Endodermal cell (in vitro differentiated cells): ENCODE results near the gene ARL2BP. TPM values are rescaled to one million over a fixed set of nuclear protein-coding genes. Genes with fewer than 3 reads are reported as not detected.

ENCODE experiments used
- DNase-seq: peaks from one replicate; pipeline ENCODE4 v3.0.0-alpha.2; 2017
- H3K27ac ChIP-seq: 2 replicates; pipeline ENCODE4 v1.5.1; 2013; ENCODE audit warnings: mild to moderate bottlenecking, low read depth, low read length, moderate library complexity
- H3K27me3 ChIP-seq: 2 replicates; pipeline ENCODE4 v1.6.1; 2013; ENCODE audit warnings: mild to moderate bottlenecking, low read length, moderate library complexity; ENCODE audit not compliant: insufficient read depth, control insufficient read depth, poor library complexity, severe bottlenecking
- H3K36me3 ChIP-seq: 2 replicates; pipeline ENCODE4 v1.7.0; 2013; ENCODE audit warnings: mild to moderate bottlenecking, low read length, moderate library complexity; ENCODE audit not compliant: control insufficient read depth, insufficient read depth
- H3K4me1 ChIP-seq: one replicate; pipeline ENCODE4 v1.7.0; 2013; ENCODE audit warnings: low read length; ENCODE audit not compliant: control insufficient read depth, insufficient read depth
- H3K4me3 ChIP-seq: 2 replicates; pipeline ENCODE4 v1.5.1; 2013; ENCODE audit warnings: mild to moderate bottlenecking, low read length, moderate library complexity
- H3K9ac ChIP-seq: 2 replicates; pipeline ENCODE4 v1.6.1; 2013; ENCODE audit warnings: mild to moderate bottlenecking, low read length, moderate library complexity; ENCODE audit not compliant: poor library complexity, severe bottlenecking; ENCODE audit errors: extremely low read depth
- H3K9me3 ChIP-seq: 2 replicates; pipeline ENCODE4 v1.6.1; 2013; ENCODE audit warnings: mild to moderate bottlenecking, low read length, moderate library complexity; ENCODE audit not compliant: control insufficient read depth
- H3K27ac Mint-ChIP-seq: 2 replicates; pipeline ENCODE4 v1.8.0; 2020; ENCODE audit warnings: mixed read lengths
- H3K27me3 Mint-ChIP-seq: 2 replicates; pipeline ENCODE4 v1.8.0; 2021; ENCODE audit warnings: mild to moderate bottlenecking, mixed read lengths; ENCODE audit not compliant: insufficient read depth
- H3K36me3 Mint-ChIP-seq: 2 replicates; pipeline ENCODE4 v1.8.0; 2020; ENCODE audit warnings: low read depth, mixed read lengths
- H3K4me1 Mint-ChIP-seq: 2 replicates; pipeline ENCODE4 v1.8.0; 2020; ENCODE audit warnings: mixed read lengths
- H3K4me3 Mint-ChIP-seq: 2 replicates; pipeline ENCODE4 v1.8.0; 2020; ENCODE audit warnings: mild to moderate bottlenecking, moderate library complexity, mixed read lengths
- H3K9me3 Mint-ChIP-seq: 2 replicates; pipeline ENCODE4 v1.8.0; 2020; ENCODE audit warnings: mild to moderate bottlenecking, mixed read lengths
- CTCF ChIP-seq: fragments of 200-600 bp; sonication (generic); conservative IDR thresholded peaks from 2 replicates; pipeline ENCODE4 v1.5.0; 2021; ENCODE audit warnings: antibody characterized with exemption, mild to moderate bottlenecking
- WGBS, 2 experiments: methylation state at CpG; one replicate each; pipeline versions ENCODE4 v1.1.5 to v1.1.7; 2013; ENCODE audit warnings: missing lambda C conversion rate in 2 of 2, mixed read lengths in 1 of 2; ENCODE audit not compliant: insufficient coverage in 1 of 2, insufficient read length in 1 of 2; 5-methylcytosine and 5-hydroxymethylcytosine counted together
- total RNA-seq, 2 donors: library from RNA; stranded (reverse); fragmentation: NEBNext Ultra II Directional in 1 of 2; extraction: Animal tissue kit (Norgen Biotek cat#: 25700) in 1 of 2; gene quantifications; 2 replicates in 1 of 2; 3 replicates in 1 of 2; pipeline ENCODE4 v1.2.1, GENCODE V29; 2021

Gene ARL2BP
- total RNA-seq, 2 donors from 2014 or later, result 22.6 to 31.3 TPM

GRCh38 chr16:57299009-57299718 is 54.1 kb downstream of the ARL2BP start:
- Mint-ChIP-seq H3K4me3 (no peak overlapping the region), H3K36me3 (no peaks in the 10 kb centered on the region), H3K27me3 (peaks cover 15% of the 10 kb centered on the region), H3K27ac (no peak overlapping the region), H3K9me3 (no peaks in the 10 kb centered on the region), H3K4me1 (peaks cover 8% of the 10 kb centered on the region)
- H3K27ac ChIP-seq, result no peak overlapping the region
- WGBS, 2 experiments, result 26 to 53% methylated on average over 6 to 14 of the region's 14 CpGs
- H3K4me3 ChIP-seq, result peak overlapping the region; percentile 90
- no peaks in the 10 kb centered on the region for H3K9me3 ChIP-seq
- no peak for DNase-seq
- H3K36me3 ChIP-seq, result no peaks in the 10 kb centered on the region
- H3K27me3 ChIP-seq, result no peaks in the 10 kb centered on the region
- TF ChIP-seq CTCF, result no peak
- no peaks in the 10 kb centered on the region for H3K4me1 ChIP-seq
- no peak overlapping the region for H3K9ac ChIP-seq

DNA sequence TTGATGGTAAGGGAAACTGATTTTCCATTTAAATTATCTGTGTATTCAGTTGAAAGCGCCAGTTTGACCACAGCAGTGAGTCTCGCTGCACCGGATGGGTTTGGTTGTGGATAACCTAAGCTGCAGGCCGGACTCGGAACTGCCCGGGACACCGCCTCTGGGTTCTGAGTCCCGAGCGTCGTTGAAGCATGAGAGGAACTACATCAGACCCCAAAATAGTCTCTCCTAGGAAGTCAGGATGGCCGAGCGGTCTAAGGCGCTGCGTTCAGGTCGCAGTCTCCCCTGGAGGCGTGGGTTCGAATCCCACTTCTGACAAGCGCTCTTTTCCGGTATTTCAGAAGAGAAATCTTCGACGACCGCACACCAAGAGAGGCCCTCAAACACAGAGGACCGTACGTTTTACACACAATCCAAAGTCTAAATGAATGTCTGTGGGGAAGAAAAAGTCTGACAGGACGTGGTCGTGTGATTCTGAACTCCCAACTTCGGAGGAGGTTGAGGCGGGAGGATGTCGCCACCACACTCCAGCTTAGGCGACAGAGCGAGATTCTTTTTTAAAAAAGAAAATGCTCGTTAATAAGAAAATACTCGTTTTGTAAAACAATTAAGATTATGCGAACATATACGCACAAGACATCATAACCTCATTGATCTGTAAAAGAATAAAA is 54.8 kb downstream of the ARL2BP start:
- peaks cover 15% of the 10 kb centered on the region for H3K27me3 Mint-ChIP-seq
- Histone ChIP-seq H3K4me3 (peak overlapping the region; percentile 90), H3K27me3 (no peaks in the 10 kb centered on the region), H3K27ac (peak overlapping the region; percentile 20), H3K36me3 (no peaks in the 10 kb centered on the region), H3K4me1 (no peaks in the 10 kb centered on the region), H3K9ac (no peak overlapping the region), H3K9me3 (no peaks in the 10 kb centered on the region)
- no peaks in the 10 kb centered on the region for H3K9me3 Mint-ChIP-seq
- WGBS, 2 experiments, result 0 to 2% methylated on average over 13 to 31 of the region's 35 CpGs
- no peak overlapping the region for H3K27ac Mint-ChIP-seq
- H3K36me3 Mint-ChIP-seq, result no peaks in the 10 kb centered on the region
- H3K4me3 Mint-ChIP-seq, result no peak overlapping the region
- peak; percentile 54 for TF ChIP-seq CTCF
- DNase-seq, result peak; percentile 96
- peaks cover 8% of the 10 kb centered on the region for H3K4me1 Mint-ChIP-seq

DNA sequence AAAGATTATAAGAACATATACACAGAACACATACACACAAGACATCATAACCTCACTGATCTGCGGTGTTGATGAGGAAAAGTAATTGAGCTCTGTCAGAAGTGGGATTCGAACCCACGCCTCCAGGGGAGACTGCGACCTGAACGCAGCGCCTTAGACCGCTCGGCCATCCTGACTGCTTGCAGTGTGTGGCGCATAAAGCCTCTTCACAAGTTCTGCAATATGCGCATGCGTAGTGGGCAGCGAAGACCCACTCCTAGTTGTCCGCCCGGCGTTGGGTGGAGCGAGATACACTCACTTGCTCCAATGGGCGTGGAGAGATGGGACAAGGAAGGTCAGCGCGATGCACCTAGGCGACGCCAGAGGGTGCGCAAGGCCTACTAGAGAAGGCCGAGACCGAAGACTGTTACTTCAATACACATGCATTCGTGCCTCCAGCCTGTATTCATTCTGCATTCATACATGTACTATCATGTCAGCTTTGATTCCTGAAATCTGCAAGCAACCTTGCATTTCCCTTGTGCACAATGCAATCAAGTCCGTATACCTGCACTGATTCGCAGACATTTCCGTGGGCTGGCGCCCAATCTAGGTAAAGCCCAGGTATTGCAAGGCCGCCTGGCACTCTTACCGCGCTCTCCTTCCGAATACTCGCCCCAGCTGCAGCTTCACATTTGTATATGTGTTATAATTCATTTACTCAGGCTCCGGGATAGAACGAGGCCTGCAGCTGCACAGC is 55.5 kb downstream of the ARL2BP start:
- Histone ChIP-seq H3K27me3 (no peaks in the 10 kb centered on the region), H3K9ac (no peak overlapping the region), H3K9me3 (no peaks in the 10 kb centered on the region), H3K36me3 (no peaks in the 10 kb centered on the region), H3K4me3 (peak overlapping the region; percentile 90), H3K27ac (peak overlapping the region; percentile 20), H3K4me1 (no peaks in the 10 kb centered on the region)
- peaks cover 15% of the 10 kb centered on the region for H3K27me3 Mint-ChIP-seq
- WGBS, 2 experiments, result 7 to 13% methylated on average over 28 to 36 of the region's 36 CpGs
- peaks cover 8% of the 10 kb centered on the region for H3K4me1 Mint-ChIP-seq
- TF ChIP-seq CTCF, result peak; percentile 98
- H3K9me3 Mint-ChIP-seq, result no peaks in the 10 kb centered on the region
- no peak overlapping the region for H3K4me3 Mint-ChIP-seq
- no peak overlapping the region for H3K27ac Mint-ChIP-seq
- H3K36me3 Mint-ChIP-seq, result no peaks in the 10 kb centered on the region
- DNase-seq, result peak; percentile 100
